OCI-M2 (cell line): ENCODE results near the gene CLNK.

Experiments
- DNase-seq: peaks from one replicate; lab custom pipeline; 2025; ENCODE audit not compliant: unreplicated experiment; lab: John Stamatoyannopoulos, UW

CLNK gene

GRCh38 chr4:10701702-10702460, 17.3 kb upstream of the CLNK start:
- no peak for DNase-seq

DNA sequence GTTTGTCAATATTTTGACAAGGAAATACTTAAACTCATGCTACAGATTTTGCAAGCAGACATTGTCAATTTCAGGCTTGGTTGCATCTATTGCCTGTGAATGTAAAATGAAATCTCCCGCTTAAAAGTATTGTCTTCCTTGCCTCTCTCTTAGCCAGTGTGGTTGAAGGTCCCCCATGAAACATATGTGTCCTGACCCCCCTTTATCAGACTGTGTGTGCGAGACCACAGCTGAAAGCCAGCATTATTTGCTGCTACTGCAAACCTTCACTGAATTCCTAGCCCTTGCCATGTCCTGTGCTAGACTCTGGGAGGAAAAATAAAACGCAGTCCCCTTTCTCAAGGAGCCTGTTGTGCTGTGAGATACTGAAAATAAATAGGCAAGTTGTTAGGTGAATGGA, 16.6 kb upstream of the CLNK start:
- no peak for DNase-seq

- no peak for DNase-seq
Observed at GRCh38 chr4:10698172-10698571, 13.6 kb upstream of the CLNK start.

DNA sequence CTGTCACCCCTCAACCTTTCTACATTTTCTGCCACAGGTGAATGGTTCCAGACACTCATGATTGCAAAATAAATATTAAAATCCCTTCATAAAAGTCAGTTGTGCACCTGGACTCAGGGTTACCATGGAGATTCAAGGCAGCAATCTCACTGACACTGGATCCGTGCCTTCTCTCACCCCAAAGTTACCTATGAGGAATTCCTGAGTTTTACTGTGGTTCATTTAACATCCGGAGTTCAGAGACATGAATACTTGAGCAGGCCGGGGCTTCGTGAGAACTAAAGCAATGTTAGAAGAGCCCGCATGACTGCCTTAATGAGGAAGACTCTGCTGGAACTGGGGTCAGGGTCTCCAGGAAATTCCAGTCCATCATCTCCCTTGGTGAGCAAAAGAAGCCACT, 12.5 kb upstream of the CLNK start:
- DNase-seq: no peak

DNA sequence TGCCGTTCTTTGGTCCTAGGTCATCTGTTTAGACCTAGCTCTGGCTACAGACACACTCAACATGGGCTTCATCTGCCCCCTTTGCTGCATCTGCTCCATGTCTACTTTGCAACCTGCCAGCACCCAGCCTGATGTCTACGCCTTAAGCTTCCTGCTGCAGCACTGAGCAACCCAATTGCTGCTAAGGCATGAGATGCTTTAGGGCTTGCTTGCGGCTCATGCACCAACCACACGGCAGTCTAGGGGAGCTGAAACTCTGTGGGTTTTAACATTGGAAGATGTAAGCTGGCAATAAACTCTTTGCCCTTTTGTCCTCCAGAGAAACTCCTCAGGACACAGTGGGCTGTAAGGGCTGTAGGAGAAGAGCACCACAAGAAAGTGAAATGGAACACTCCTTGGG, 11.7 kb upstream of the CLNK start:
- no peak for DNase-seq

DNA sequence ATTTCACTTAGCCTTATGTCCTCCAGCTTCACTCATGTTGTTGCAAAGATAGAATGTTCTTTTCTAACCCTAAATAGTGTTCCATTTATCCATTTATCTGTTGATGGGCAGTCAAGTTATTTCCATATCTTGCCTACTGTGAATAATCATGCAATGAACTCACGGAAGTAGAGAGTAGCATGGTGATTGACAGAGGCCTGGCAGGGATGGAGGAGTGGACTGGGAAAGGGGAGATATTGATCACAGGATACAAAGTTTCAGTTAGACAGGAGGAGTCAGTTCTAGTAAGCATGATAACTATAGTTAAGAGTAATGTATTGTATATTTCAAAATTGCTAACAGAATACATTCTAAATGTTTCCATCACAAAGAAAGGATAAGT, 10.3 kb upstream of the CLNK start:
- no peak for DNase-seq

DNA sequence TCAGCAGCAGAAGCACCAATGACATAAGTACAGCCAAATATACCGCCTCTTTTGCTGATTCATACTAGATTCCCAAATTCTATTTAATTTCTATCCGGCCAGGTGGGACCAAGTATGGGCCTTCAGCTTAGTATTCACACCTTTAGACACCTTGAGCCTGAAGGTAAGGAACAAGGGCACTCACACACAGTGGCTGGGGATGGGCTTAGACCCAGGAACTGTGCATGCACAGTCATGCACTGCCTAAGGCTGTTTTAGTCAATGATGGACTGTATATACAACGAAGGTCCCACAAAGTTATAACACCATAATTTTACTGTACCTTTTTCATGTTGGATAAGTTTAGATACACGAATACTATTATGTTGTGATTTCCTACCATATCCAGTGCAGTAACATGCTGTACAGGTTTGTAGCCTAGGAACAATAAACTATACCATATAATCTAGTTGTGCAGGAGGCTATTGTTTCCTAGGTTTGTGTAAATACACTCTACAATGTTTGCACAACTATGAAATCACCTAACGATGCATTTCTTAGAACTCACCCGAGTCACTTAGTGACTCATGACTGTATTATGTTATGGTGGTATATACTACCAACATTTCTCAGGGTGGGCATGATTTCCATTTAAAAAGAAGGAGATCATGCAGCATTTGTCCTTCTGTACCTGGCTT, 9.7 kb upstream of the CLNK start:
- DNase-seq: no peak

DNA sequence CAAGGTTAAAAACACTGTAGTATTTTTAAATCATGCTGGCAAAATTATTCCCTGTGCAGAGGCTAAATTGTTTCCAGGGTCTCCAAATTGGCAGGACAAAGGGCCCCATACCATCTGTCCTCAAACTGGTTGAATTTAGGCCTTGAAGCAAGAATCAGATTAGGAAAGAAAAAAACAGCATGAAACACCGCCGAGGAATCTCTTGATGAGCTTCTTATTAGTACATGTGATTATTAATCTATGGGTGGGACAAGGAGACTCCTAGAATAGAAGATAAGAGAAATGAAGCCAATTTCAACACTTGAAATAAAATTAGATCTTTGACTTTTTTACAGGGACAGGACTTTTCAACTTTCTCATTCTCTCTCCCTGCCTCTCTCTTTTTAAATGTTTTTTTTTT, 7.1 kb upstream of the CLNK start:
- no peak for DNase-seq

GRCh38 chr4:10690185-10690907, 5.8 kb upstream of the CLNK start:
- no peak for DNase-seq

DNA sequence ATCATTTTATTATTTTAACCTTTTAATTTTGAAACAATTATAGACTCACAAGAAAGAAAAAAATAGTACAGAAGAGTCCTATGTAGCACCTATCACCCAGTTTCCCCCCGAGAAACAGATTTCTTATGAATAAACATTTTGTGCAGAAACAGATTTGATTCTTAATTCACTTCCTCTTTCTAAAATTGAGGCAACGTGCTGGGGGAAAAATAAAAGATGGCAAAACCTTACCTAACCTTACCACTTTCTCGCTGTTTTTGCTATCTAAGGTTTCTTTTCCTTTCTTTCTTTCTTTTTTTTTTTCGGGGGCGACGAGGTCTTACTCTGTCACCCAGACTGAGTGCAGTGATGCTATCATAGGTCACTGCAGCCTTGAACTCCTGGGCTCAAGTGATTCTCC, 4.3 kb upstream of the CLNK start:
- DNase-seq: no peak

DNA sequence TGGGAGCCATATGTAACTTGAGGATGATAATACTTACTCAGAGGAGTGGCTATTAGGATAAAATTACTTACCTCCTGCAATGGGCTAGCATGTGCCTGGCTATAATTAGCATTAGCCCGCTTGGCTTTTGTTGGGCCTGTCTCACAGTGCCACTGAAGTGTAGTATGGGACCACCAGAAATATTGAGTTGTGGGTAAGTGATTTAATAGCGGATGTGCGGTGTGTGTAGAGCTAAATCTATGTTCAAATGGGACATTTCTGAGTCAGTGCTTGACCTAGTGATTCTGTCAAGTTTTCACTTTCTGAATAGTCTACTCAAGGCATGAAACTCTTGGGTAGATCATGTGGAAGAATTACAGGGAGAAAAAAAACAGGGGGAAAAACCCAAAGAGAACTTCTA, 3.5 kb upstream of the CLNK start:
- no peak for DNase-seq

- DNase-seq: no peak
Observed at GRCh38 chr4:10687526-10687925, 3.0 kb upstream of the CLNK start.

DNA sequence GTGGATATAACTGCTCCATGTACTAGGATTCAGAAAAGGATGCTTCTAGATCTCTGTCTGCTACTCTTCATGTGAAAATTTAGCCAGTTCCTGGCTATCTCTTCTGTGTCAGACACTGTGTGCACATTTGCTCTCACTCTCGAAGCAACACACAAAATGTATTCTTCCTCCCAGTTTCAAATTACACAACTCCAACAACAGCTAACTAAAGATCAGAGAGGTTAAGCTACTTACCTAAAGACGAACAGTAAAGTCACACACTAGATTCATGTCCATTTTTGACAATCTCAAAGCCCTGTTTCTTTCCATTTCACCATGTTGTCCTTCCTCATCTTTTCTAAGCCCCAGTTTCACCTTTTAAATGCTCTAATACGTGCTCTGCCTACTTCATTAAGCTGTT, 2.2 kb downstream of the CLNK start:
- DNase-seq: no peak

DNA sequence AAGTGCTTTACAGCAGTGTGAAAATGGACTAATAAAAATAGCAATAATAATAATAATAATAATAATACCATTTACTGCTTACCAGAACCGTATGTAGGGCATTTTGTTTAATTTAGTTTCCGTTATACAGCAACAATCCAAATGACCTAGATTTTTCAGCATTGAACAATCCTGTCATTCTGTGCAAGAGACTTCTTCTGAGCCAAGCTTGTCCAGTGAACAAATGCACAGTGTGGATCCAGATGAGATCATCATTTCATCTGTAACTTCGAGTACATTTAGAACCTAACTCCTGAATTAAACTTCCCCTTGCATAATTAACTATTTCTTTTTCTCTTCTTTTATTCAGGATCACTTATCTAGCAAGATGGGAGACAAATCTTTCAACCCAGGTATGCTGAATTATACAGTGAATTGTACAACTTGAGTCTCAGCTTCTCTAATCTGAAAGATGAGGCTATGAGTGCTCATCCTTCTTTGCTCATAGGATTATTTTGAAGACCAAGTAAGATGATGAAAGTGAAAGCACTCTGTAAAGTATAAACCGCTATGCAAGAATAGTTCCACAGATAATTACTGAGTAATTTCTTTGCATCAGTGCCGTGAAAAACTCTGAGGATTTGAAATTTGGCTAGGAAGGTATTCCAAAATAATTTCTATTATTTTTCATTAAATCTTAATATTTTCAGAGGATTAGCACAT, 6.6 kb downstream of the CLNK start:
- DNase-seq: no peak

DNA sequence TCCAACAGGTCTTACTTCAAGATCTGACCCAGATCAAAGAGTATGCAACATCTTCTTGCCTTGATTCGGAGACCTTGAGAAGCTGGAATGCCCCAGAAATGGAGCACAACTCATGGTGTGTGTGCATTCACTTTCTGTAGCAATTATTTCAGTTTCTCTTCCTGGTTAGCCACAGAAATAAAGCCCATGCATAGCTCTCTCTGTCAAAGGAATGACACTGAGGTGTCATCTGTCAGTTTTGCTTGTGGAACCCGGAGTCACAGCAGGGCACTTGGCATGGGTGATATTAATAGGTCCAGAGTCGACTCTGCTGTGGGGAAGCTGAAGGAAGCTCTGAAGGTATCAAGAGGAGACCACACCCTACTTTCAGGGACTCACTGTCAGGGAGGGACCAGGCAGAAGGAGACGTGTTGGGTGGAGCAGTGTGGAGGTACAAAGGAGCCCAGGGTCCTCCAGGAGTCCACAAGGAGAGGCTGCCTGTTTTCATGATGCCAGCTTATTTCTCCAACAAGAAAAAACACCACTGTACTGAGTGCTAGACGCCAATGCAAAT, 10.7 kb downstream of the CLNK start:
- no peak for DNase-seq

- no peak for DNase-seq
Observed at GRCh38 chr4:10672379-10672778, 12.2 kb downstream of the CLNK start.

- DNase-seq: no peak
Observed at GRCh38 chr4:10671799-10672198, 12.8 kb downstream of the CLNK start.

DNA sequence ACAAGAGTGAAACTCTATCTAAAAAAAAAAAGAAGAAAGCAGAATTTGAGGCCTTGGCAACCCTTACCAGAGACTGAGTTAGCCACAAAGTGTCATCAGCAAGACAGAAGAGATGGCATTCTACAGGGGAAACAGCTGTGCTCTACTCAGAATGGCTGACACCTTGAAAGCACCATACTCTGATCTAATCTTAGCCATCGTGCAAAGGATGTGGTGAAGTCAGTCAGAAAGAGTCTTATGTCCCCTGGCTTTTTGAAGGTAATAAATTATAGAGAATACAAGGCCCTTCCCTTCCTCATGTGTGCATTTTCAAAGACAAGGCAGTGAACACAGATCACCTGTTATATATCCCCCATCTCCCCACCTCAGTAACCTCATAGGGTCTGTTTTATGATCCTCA, 13.2 kb downstream of the CLNK start:
- no peak for DNase-seq

GRCh38 chr4:10670321-10670720, 14.2 kb downstream of the CLNK start:
- no peak for DNase-seq

DNA sequence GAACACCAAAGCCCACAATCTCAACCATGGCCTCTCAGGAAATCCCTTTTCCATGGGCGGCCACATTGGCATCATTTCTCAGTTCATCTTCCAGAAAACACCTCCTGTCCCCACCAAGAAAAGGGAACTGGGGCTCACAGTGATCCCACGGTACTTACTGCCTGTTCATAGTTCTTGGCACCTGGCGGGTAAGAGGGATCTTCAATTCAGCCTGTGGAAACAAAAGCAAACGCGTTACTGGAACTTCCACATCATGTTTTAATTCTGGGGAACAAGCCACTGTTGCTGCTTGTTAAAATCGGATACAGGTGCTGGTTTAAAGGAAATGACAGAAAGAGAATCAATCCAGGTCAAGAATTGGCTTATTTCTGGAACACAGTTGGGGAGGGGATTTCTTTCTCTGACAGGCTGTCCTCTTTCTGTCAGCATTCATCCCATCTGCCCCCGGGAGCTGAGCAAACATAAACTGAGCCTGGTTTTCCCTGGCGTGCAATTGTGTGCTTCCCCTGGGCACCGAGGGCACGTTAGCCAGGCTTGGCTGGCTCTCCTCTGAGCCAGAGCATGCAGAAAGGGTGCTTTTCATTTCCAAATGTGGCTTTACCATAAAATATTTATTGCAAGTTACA, 16.8 kb downstream of the CLNK start:
- DNase-seq: no peak

DNA sequence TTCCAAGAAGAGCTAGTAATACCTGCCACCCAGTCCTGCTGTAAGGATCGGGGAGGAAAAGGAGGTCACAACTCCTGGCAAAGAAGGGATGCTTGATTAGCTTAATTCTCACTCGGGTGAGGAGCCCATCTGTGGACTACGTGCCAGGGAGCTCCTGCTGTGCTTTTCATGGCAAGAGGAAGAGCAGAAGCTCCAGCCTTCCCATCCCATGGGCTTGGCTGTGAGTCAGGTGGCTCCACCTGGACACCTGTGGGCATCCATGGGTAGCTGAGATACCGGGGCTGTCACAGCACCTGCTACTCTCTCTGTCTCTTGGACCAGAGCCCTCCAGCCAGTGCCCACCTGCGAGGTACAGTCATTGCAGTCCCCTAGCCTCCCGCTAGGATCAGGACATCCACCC, 18.0 kb downstream of the CLNK start:
- DNase-seq: no peak
